Kasumi-1 (cell line): ENCODE data around the gene ABTB1.
A peak's percentile ranks its signal among the peaks of the same experiment; 100 is the strongest.
"Not testable (repeated sequence)": the region's sequence is repeated elsewhere in the genome, so short reads cannot be mapped to it uniquely, and the experiment has no call there.

ENCODE experiments used
- DNase-seq, 2 experiments: peaks; one replicate each; lab custom pipeline; 2025; lab: John Stamatoyannopoulos, UW

Gene ABTB1

DNA sequence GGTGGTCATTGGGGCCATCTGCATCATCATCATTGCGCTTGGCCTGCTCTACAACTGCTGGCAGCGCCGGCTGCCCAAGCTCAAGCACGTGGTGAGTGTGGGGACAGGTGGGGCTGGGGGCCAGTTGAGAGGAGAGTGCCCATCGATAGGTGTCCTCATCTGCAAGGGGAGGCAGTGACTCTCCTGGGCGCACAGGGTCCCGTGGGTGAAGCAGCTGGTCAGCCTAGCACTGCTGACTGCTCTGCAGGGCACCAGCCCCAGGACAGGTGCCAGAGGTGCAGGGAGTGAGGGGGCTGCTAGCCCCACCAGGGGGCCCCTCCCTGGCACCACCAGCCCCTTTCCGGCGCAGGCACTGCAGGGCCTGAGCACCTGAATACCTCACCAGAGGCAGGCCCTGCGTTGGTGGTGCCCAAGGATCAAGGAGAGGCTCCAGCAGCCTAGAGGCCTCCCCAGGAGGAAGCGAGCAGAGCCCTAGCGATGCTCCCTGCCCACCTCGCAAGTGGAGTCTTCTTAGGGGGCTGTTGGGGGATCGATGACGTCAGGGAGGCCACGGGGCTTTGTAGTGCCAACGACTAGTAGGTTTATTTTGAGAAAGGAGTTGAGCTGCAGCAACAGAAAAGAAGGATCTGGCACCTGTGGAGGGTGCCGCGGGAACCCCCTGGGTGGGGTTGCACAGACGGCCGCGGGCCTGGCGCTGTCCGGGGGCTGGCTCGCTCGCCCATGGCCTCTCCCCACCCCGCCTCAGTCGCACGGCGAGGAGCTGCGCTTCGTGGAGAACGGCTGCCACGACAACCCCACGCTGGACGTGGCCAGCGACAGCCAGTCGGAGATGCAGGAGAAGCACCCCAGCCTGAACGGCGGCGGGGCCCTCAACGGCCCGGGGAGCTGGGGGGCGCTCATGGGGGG, 976 bp upstream of the ABTB1 start:
- DNase-seq: peak in 1 of 2 experiments; percentile 11

DNA sequence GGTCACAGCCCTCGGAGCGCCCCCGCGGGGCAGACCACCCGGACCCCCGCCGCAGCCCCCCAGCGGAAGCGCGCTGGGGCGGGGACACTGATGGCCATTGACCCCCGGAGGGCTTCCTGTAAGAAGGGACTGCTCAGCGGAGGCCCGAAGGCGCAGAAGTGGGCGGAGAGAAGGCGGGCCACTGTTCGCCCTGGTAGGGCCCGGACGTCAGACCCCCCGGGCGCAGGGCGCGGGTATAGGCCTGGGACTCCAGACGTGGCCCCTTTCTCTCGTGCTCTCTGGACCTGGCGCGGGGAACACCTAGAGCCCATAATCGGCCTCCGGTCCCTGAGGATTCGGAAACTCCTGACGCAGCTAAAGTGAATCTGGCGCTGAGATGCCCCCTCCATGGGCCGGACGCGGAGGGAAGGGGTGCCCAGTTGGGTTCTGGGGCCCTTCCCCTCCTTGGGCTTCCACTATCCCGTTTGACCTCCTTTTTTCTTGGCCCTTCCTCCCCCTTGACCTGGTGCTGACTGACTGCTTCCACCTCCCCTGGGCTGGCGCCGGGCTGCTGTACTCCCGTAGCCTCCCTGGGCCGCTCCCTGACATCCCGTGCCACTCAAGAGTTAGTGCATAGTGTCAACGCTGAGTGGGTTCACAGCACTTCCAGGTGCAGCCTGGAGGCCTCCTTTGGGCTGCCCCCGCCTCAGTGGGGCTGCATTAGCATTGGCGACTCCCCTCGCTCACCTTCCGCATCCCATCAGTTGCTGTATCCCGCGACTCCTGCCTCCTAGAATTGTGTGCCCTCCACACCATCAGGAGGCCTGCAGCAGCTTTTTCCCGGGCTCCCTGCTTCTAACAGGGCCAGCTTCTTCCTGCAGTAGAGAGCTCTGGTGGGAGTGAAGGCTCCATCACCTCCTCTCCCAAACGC, 694 bp downstream of the ABTB1 start:
- peak; percentile 19 to 34 for DNase-seq

DNA sequence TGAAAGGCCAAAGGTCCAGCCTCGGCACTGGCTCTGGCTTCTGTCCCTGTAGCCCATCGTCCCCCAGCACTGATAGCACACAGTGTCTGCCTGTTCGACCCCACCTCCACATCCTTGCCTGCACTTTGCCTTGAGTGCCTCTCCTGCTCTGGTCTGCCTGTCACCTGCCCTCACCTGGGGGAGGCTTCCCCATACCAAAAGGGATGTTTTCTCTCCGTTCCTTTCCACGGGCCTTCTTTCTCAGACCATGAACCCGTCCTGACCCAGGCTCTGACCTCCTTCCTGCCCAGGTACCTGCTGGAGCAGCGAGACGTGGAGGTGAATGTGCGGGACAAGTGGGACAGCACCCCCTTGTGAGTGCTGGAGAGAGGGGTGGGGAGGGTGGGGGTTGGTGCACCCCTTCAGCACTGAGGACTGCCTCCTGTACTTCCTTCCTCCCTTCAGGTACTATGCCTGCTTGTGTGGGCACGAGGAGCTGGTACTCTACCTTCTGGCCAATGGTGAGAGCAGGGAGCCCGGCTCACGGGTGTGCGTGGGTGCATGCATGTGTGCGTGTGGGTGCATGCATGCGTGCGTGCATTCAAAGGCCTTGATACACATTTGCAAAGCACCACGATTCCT, 1.5 kb downstream of the ABTB1 start:
- no peak for DNase-seq

DNA sequence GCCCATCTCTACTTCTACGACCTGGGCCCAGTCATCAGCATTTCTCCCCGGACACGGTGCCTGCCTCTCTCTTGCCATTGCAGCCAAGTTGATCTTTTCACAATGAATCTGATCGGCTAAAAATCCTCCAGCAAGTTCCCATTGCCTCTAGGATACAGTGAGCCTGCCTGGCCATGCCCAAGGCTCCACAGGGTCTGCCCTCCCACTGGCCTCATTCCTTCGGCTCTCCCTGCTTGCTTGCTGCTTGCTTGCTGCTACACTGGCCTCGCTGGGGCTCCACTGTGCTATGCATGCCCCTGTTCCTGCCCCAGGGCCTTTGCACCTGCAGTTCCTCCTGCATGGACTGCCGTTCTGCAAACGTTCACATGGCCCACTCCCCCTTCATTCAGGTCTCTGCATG, 2.0 kb downstream of the ABTB1 start:
- DNase-seq: no peak

DNA sequence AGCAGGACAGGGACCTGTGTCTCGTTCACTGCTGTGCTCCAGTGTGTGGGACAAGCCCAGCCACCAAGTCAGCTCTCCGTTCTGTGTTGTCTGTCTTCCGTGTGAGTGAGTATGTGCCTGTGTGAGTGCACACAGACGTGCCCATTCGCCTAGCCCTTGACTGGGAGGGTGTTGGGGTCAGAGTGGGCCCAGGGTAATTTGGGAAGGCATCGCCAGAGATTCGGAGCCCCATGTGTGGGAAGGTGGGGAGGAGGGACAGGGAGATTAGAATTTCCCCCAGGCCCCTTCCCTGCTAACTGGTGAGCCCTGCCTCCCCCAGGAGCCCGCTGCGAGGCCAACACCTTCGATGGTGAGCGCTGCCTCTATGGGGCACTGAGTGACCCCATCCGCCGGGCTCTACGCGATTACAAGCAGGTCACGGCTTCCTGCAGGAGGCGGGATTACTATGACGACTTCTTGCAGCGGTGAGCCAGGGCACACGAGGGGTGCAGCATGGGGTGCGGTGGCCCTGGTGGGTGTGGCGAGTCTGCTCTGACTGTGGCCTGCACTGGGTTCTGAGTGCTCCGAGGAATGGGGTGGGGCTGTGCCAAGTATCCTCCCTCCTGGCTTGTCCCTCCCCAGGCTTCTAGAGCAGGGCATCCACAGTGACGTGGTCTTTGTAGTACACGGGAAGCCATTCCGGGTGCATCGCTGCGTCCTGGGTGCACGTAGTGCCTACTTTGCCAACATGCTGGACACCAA, 3.1 kb downstream of the ABTB1 start:
- DNase-seq: no peak

DNA sequence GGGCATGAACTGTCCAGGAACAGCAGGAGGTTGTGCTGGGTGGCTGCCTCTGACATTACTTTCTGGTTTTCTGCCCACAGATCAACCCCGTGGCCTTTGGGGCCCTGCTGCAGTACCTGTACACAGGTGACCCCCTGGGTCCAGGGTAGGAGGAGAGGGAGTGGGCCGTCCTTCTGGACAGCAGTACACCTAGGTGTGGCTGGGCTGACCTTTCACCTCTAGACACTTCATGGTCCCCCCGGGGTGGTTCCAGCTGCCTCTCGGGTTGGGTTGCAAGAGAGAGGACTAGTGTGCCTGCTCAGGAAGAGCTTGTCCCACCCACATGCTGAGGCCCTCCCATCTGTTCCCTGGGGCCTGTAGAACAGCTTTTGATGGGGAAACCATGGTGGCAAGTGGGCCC, 3.7 kb downstream of the ABTB1 start:
- no peak for DNase-seq

DNA sequence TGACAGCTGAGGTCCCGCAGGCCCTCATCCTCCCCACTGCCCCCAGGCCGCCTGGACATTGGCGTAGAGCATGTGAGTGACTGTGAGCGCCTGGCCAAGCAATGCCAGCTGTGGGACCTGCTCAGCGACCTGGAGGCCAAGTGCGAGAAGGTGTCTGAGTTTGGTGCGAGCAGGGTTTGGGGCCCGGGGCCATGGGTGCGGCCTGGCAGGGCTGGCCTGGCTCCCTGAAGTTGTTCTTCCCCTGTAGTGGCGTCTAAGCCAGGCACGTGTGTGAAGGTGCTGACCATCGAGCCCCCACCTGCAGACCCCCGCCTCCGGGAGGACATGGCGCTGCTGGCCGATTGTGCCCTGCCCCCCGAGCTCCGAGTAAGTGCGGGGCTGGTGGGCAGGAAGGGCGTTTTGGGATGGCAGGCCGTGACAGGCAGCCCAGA, 4.2 kb downstream of the ABTB1 start:
- no peak for DNase-seq

DNA sequence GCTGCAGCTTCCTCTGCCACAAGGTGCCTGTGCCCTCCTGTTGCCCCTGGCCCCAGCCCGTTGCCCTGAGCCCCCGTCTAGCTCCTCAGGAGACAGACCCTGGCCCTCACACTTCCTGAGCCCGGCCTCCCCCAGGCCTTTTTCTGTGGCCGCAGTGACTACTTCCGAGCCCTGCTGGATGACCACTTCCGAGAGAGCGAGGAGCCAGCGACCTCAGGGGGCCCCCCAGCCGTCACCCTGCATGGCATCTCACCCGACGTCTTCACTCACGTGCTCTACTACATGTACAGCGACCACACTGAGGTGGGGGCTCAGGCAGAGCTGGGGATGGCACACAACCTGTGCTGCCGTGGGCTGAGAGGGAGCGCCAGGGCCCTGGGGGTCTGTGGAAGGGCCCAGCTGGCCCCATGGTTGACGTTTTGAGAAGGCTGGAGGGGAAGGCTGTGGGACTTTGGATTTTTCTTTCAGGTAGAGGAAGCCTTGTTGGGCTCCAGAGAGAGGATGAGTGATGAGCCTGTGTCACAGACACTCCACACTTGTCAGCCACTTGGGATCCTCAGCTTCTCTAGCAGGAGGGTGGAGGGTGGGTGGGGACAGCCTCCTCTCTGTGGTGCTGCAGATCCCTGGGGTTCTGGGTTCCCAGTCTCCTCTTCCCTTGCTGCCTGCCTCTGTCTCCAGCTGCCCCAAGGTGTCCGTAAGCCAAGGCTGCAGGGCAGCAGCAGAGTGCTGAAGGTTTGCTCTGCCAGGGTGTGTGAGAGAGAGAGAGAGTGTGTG, 5.0 kb downstream of the ABTB1 start:
- no peak for DNase-seq

DNA sequence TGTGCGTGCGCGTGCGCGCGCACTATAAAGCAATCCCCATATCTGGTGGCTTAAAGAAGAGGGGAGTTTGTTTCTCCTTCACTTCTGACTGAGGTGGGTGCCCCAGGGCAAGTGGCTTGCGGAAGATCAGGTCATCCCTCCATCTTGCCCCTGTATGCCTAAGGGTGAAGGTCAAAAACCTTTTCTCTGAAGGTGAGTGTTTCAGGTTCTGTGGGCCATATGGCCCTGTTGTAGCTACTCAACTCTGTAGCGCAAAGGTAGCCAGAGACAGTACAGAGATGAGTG, 5.5 kb downstream of the ABTB1 start:
- no peak for DNase-seq

DNA sequence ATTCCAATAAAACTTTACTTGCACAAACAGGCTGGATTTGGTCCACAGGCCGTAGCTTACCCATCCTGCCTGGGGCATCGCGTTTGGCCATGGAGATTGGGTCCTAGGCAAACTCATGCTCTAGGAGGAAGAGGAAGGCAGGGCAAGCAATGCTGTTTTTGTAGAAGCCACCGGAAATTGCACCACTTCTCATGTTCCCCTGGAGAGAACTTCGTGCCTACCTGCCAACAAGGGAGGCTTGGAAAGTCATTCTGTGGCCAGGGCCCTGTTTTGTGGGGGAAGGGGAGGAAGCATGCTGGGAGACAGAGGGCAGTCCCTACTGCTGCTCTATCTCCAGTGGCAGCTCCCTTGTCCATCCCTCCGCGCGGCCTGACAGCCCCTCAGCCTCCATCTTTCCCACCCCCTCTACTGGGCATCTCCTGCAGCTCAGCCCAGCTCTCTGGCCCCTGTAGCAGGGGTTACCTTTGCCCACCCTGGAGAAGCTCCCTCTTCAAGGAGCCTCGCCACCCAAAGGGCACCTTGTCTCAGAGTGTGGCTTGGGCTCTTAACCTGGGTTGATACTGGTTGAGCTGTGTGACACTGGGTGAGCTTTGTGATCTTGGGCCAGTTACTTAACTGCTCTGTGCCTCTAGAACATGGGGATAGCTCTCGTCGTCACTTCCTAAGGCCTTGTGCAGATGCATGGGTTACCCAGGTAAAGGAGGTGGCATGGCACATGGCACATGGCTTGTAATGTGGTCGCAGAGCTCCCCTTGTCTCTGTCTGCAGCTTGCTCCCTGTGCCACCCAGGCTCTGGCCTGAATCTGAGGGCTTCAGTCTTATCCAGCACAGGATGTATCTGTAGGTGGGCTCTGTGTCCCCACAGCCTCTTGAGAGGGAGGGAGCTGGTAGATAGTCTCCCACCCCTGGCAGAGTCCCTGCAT, 6.1 kb downstream of the ABTB1 start:
- DNase-seq: peak; percentile 38 to 49

DNA sequence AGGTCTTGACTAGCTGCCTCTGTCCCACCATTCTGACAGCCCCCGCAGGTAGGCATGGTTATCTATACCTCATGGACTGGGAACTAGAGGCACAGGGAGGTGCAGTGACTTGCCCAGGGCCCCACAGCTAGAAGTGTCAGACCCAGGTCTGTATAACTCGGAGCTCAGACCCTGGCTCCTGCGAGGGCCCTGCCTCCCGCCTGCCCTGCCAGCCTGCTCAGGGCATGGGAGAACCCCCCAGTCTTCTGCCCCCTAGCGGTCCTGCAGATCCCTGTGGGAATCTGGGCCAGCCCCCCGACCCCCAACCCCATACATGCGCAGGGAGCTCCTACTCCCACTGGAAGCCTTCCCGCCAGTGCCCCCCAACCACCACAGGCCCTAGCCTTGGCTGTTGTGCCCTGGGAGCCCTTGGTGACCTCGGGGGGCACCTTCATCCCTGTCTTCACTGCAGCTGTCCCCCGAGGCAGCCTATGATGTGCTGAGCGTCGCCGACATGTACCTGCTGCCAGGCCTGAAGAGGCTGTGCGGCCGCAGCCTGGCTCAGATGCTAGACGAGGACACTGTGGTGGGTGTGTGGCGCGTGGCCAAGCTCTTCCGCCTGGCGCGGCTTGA, 6.9 kb downstream of the ABTB1 start:
- no peak for DNase-seq

DNA sequence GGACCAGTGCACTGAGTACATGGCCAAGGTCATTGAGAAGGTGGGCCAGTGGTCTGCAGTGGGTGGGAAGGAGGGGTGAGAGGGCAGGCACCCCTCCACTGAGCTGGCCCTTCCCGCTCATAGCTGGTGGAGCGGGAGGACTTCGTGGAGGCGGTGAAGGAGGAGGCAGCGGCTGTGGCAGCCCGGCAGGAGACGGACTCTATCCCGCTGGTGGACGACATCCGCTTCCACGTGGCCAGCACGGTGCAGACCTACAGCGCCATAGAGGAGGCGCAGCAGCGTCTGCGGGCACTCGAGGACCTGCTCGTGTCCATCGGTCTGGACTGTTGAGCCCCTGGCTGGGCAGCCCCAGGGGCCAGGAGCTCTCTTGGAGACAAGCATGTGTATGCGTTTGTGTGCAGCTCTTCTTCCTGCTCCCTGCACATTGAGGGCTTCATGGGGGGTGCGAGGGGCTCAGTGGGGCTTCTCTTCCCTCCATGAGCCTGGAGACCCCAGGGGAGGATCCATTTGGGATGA, 7.5 kb downstream of the ABTB1 start:
- DNase-seq: no peak

DNA sequence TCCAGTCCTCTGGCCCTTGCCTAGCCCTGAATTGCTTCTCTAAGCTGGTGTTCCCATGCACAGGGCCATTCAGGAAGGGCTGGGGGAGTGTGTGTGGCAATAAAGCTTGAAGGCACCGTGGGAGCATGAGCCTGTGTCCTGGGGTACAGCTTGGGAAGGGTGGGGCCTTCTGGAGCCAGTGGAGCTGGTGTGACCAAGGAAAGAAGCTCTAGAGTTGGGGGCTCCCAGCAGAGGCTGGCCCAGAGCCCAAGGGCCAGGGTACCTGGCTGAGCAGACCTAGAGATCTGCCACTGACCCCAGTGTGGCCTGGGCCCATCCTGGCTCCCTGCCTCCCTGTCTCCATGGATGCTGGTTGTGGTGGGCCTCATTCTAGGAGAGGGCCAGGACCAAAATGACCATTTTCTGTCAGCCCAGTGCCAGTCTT, 8.1 kb downstream of the ABTB1 start:
- DNase-seq: no peak

DNA sequence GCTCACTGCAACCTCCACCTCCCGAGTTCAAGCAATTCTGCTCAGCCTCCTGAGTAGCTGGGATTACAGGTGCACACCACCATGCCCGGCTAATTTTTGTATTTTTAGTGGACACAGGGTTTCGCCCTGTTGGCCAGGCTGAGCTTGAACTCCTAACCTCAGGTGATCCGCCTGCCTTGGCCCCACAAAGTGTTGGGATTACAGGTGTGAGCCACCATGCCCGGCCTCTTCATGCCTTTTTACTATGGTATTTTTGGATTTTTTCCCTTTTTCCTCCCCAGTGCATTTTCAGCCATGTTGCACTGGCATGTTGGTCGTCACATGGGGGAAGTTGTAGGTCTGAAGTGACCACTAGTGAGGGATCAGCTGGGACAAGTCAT, 9.4 kb downstream of the ABTB1 start:
- DNase-seq: not testable (repeated sequence)

DNA sequence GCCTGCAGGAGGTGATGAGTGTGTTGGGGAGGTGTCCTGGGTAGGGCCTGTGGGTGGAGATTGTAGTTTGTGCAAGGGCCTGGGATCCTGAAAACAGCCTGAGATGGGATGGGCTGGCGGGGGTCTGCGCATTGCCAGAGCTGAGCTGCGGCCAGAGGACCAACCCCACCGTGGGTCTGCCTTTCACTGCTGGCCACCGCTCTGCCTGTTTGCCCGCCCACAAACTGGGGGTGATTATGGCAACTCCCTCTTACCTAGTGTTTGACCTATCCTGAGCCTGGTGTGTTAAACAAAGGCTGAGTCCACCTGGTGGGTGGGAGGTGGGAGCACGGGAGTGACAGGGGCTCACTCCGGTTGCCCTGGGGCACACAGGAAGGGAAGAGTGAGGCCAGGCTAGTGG, 9.8 kb downstream of the ABTB1 start:
- DNase-seq: no peak

DNA sequence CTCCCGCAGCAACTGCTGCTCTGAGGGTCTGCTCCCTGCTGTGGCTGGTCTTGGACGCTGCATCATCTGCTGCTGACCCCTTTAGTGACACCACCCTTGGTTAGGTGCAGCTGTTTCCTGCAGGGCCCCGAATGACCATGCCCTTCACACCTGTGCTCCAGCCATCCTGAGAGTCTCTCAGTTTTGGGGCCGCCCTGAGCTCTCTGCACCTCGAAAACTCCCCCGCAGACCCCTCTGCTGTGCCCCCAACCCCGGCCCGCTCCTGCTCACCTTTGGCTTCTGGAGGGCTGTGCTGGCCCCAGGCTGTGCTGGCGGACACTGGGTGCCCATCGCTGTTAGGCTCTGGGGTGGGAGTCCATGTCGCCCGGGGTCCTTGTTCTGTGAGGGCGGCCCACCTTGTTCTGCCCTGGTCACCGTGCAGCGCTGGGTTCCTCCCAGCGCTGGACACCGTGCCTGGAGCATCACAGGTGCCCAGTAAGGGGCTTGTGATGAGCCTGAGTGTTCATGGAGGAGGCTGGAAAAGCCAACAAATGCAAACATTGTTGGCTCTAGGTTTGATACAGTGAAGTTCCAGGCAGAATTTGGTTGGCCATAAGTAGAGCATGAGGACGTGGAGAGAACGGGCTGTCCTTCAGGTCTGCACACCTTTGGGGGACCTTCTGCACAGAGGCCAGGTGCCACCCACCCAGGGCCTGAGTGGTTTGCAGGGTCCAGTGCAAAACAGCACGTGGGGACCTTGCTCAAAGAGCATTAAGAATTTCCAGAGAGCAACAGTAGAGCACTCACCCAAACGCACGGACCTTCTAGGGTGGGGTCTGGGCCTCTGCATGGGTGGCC, 12.3 kb downstream of the ABTB1 start:
- DNase-seq: no peak

DNA sequence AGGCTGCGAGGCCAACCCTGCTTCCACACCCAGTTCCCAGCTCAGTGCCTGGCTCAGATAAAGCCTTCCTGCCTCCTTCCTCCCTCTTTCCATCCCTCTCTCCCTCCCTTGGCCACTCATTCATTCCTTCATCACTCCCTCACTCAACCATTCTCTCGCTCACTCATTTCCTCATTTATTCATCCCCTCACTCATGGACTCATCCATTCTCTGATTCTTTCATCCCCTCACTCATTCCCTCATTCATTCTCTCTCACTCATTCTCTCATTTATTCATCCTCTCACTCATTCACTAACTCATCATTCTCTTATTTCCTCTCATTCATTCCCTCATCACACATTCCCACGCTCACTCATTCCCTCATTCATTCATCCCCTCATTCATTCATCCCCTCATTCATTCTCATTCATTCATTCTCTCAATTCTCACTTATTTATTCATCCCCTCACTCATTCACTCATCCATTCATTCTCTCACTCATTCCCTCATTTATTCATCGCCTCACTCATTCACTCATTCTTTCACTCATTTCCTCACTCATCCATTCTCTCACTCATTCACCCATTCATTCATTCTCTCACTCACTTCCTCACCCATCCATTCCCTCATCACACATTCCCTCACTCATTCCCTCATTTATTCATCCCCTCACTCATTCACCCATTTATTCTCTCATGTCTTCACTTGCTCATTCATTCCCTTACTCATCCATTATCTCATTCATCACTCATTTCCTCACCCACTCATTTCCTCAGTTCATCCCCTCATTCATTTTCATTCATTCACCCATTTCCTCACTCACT, 13.2 kb downstream of the ABTB1 start:
- no peak for DNase-seq

DNA sequence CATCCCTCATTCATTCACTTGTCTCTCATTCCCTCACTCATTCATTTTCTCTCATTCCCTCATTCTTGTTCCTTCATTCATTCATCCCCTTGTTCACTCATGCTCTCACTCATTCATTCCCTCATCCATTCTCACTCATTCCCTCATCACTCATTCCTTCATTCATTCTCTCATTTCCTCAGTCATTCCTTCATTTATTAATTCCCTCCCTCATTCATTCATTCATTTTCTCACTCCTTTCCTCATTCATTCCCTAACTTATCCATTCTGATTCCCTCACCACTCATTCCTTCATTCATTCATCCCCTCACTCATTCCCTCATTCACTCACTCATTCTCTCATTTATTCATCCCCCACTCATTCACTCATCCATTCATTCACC, 13.8 kb downstream of the ABTB1 start:
- DNase-seq: no peak
